HG03565 (cell line): ENCODE measurements around the gene RHOC.

ENCODE experiments used
- ATAC-seq: cut with Tn5 transposase; IDR thresholded peaks from one replicate; pipeline ENCODE4 v1.9.1; 2021; ENCODE audit warnings: mild to moderate bottlenecking, moderate library complexity; ENCODE audit not compliant: unreplicated experiment

Gene RHOC

GRCh38 chr1:112702420-112703261, 4.3 kb downstream of the RHOC start:
- ATAC-seq, result no peak

DNA sequence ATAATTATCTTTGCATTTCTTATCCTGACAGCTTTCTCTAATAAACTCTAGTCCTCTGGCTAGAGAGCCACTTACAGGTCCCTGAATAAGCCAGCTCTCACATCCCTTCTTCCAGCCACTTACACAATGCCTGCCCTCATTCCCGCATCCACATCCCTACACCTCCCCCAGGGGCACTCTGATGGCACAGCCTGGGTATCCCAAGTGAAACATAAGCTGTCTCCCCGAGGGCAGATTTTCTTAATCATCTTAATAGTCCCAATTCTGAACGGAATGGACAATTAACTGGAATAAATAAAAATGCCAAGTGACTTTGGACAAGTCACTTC, 4.9 kb downstream of the RHOC start:
- ATAC-seq, result no peak

DNA sequence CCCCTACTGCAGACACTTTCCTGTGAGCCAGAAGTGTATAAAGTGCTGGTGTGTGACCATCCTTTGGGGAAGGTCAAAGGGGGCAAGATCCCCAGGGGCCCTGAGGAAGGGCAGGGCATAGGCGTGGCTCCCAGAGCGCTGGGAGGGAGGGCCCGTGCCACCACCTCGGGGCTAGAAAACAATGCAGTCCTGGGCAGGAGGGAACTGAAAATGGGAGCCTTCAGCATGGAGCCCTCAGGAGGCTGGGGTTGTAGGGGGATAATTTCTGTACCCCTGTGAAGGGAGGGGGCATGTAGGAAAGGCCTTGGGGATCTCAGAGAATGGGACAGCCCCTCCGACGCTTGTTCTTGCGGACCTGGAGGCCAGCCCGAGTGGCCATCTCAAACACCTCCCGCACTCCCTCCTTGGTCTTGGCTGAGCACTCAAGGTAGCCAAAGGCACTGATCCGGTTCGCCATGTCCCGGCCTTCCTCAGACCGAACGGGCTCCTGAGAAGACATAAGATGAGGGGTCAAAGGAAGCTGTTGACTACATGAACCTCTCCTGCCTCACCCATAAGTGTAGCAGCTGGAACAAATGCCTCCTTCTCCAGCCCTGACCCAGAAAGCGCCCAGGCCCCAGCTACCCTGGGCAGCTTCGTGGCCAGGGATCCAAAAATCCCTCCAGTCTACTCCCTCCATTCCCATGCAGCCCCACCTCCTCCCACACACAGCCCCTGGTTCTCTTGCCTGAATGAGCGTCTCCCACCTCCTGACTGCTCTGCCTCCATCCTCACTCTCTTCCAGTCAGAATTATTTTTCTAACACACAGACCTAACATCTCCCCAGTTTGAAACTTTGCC, 5.5 kb downstream of the RHOC start:
- ATAC-seq, result no peak

- peak; percentile 37 for ATAC-seq
These were observed 6.4 kb downstream of the RHOC start for GRCh38 chr1:112700290-112701226.

- no peak for ATAC-seq
These were observed 7.3 kb downstream of the RHOC start for GRCh38 chr1:112699425-112700144.

DNA sequence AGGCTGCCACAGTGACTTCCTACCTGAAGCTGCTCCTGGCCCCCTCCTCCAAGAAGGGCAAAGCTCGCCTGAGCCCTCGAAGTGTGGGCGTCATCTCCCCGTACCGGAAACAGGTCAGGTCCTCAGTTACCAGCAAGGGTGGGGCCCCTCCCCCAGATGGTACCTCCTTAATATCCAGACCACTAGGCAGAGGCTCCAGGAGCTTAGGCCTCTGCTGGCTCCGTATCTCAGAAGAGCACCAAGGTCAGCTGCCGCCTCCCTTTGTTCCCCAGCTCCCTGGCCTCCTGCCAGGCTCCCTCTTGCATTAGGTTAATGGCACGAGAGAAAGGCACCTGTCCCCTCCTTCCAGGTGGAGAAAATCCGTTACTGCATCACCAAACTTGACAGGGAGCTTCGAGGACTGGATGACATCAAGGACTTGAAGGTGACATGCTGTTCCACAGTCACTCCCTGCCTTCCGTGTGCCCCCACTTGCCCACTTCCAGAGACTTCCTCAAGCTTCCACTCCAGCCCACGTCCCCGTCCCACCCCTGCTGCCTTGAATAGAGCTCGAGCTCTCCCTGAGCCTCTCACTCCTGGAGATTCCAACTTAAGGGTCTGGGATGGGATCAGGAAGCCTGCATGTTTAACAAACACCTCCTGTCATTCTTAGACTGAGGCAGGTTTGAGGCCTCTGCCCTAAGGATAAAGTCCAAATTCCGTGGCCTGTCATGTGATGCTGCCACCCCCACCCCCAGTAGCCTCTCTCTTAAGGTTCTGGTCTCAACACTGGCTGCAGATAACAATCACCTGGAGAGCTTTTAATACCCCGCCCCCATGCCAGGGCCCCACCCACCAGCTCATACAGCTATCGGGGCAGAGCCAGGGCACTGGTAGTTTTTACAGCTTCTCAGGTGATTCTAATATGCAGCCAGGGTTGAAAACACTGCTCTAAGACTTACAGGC, 8.3 kb downstream of the RHOC start:
- no peak for ATAC-seq

- no peak for ATAC-seq
These were observed 9.1 kb downstream of the RHOC start for GRCh38 chr1:112697781-112698201.

DNA sequence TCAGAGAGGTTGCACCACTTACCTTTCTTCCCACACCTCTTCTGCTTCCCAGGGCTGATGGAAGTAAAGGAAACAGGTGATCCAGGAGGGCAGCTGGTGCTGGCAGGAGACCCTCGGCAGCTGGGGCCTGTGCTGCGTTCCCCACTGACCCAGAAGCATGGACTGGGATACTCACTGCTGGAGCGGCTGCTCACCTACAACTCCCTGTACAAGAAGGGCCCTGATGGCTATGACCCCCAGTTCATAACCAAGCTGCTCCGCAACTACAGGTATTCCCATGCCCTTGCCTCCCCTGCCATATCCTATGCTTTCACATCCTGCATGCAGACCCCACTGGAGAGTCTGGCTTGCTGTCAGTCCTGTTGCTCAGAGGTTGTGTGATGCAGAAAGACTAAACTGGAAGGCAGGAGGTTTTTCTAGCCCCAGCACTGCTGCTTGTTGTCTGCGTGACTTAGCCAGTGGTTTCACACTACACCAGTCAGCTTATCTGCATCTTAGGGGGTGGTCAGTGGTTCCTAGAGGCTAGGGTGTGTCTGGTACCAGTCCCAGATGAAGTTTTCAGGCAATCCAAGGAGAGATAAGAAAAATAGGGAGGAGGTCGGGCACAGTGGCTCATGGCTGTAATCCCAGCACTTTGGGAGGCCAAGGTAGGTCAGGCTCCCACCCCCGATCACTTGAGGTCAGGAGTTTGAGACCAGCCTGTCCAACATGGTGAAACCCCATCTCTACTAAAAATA, 10.2 kb downstream of the RHOC start:
- no peak for ATAC-seq

DNA sequence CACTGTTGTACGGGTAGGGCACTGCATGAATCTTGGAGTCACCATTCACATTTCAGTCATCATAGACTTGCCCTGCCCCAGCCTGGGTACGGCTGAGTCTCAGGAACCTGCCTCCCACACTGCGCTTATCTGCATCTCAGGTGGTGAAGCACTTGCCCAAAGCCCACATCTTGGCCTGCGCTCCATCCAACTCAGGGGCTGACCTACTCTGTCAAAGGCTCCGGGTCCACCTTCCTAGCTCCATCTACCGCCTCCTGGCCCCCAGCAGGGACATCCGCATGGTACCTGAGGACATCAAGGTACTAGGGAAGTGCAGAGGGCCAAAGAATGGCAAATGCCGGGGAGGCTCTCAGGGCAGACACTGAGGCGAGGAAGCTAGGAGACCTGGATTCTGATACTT, 11.7 kb downstream of the RHOC start:
- ATAC-seq, result no peak

- no peak for ATAC-seq
These were observed 12.5 kb downstream of the RHOC start for GRCh38 chr1:112694363-112694929.

GRCh38 chr1:112693821-112694220, 13.1 kb downstream of the RHOC start:
- no peak for ATAC-seq

GRCh38 chr1:112692681-112693080, 14.2 kb downstream of the RHOC start:
- no peak for ATAC-seq

GRCh38 chr1:112689842-112690237, 17.1 kb downstream of the RHOC start:
- ATAC-seq, result no peak

GRCh38 chr1:112689196-112689841, 17.6 kb downstream of the RHOC start:
- ATAC-seq, result no peak

DNA sequence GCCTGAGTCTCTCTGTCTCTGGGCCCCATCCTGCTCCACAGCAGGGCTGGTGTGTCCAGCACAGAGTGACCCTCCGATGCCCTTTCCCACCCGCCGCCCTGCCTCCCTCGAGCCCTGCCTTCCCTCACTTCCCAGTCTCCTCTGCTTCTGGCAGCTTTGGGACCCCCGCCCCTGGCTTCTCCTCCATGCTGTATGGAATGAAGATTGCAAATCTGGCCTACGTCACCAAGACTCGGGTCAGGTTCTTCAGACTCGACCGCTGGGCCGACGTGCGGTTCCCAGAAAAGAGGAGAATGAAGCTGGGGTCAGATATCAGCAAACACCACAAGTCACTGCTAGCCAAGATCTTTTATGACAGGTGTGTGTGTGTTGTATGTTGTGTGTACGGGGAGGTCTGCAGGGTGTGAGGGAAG, 18.1 kb downstream of the RHOC start:
- ATAC-seq, result no peak

- ATAC-seq, result no peak
These were observed 19.0 kb downstream of the RHOC start for GRCh38 chr1:112687785-112688496.

- no peak for ATAC-seq
These were observed 19.6 kb downstream of the RHOC start for GRCh38 chr1:112687361-112687760.
